Measurements from ENCODE around the gene CTSZ.

GRCh38 chr20:58982406-58983114, 24.5 kb downstream of the CTSZ start:
- TF ChIP-seq CTCF (conservative IDR thresholded peaks at IDR 0.05; ENCODE audit: low read depth, low read length), result no peak
- TF ChIP-seq RAD21 (IDR thresholded peaks at IDR 0.05; ENCODE audit: low read length), result no peak
- no peak for TF ChIP-seq POLR2A (IDR thresholded peaks at IDR 0.05; ENCODE audit: low read depth, low read length)
- no peak for TF ChIP-seq RCOR1 (IDR thresholded peaks at IDR 0.05; ENCODE audit: insufficient replicate concordance, low read length)
- no peak for TF ChIP-seq MAZ (IDR thresholded peaks at IDR 0.05; ENCODE audit: borderline replicate concordance, low read depth, low read length)
- TF ChIP-seq NFE2L2 (IDR thresholded peaks at IDR 0.05; ENCODE audit: low read depth, low read length), result no peak
- TF ChIP-seq RFX5 (IDR thresholded peaks at IDR 0.05; ENCODE audit: low read depth, low read length), result no peak
- no peak for TF ChIP-seq CEBPB (IDR thresholded peaks at IDR 0.05; ENCODE audit: low read depth, low read length)
- no peak for TF ChIP-seq BHLHE40 (IDR thresholded peaks at IDR 0.05; ENCODE audit: low read depth, low read length)
- TF ChIP-seq SMC3 (IDR thresholded peaks at IDR 0.05; ENCODE audit: low read depth, low read length), result no peak

Measured in IMR-90 (cell line).